Body of pancreas (tissue), 4 donors: Measurements from ENCODE around the gene SUSD5. TPM values are rescaled to one million over a fixed set of nuclear protein-coding genes. Genes with fewer than 3 reads are reported as not detected.

ENCODE experiments used
- ATAC-seq: fragments of 150-250 bp; one replicate; pipeline ENCODE4 v1.9.1; 2016
- DNase-seq, 4 donors: peaks; one replicate each; pipeline ENCODE4 v3.0.0-alpha.2; 2019
- H3K27ac ChIP-seq, 4 donors: fragments of 200-600 bp; sonication (generic); 1 replicate in 3 of 4; 2 replicates in 1 of 4; pipeline versions ENCODE4 v1.5.1 to v1.6.1; 2016 to 2019; ENCODE audit warnings: mild to moderate bottlenecking in 1 of 4, mixed read lengths in 1 of 4, moderate library complexity in 1 of 4
- H3K27me3 ChIP-seq, 2 donors: fragments of 200-600 bp; sonication (generic); one replicate each; pipeline ENCODE4 v1.6.0; 2016; ENCODE audit warnings: mild to moderate bottlenecking in 1 of 2
- H3K36me3 ChIP-seq, 2 donors: fragments of 200-600 bp; sonication (generic); replicated peaks in 1 of 2; 2 replicates each; pipeline ENCODE4 v1.5.1; 2016; ENCODE audit warnings: low read depth in 2 of 2; ENCODE audit not compliant: insufficient read depth in 1 of 2
- H3K4me1 ChIP-seq: fragments of 200-600 bp; sonication (generic); one replicate; pipeline ENCODE4 v1.6.0; 2016
- H3K4me3 ChIP-seq, 2 donors: fragments of 200-600 bp; sonication (generic); 1 replicate in 1 of 2; 2 replicates in 1 of 2; pipeline ENCODE4 v1.5.1; 2016 to 2019
- H3K9me3 ChIP-seq, 3 donors: fragments of 200-600 bp; sonication (generic); 1 replicate in 2 of 3; 2 replicates in 1 of 3; pipeline ENCODE4 v1.5.1; 2016
- CTCF ChIP-seq, 7 experiments: fragments of 450-650 bp in 4 of 7; fragments of 200-600 bp in 3 of 7; sonication (generic) in 3 of 7; IDR thresholded peaks; one replicate each; pipeline ENCODE4 v1.5.1; 2016 to 2019; ENCODE audit warnings: antibody characterized with exemption in 7 of 7
- POLR2A ChIP-seq, 3 donors: fragments of 450-650 bp; IDR thresholded peaks; one replicate each; pipeline ENCODE4 v1.6.1; 2016; ENCODE audit warnings: antibody characterized with exemption in 3 of 3, mild to moderate bottlenecking in 2 of 3
- WGBS, 2 donors: methylation state at CpG; one replicate each; pipeline ENCODE4 v1.1.5; 2017; 5-methylcytosine and 5-hydroxymethylcytosine counted together
- intact Hi-C: fragments of 100-400 bp; cut with DNase I; formaldehyde crosslinking; loops from one replicate; pipeline ENCODE4 v1.15.1; 2023
- total RNA-seq, 2 donors: library from RNA; depleted of rRNA; stranded (reverse); fragments of >200 nt; gene quantifications; one replicate each; pipeline ENCODE4 v1.1.0, GENCODE V29; 2016

Gene SUSD5
- total RNA-seq, 2 donors from 2014 or later, result 1.8 TPM; not detected in 1

- intact Hi-C loops, result loop anchor here (5.0 to 10.0 kb wide), 2 partner anchors 237 to 655 kb away; no protein-coding TSS in a partner anchor
- Histone ChIP-seq H3K4me1 (peaks cover 3% of the 10 kb centered on the region), H3K27me3 (no peaks in the 10 kb centered on the region), H3K27ac (no peak overlapping the region), H3K36me3 (peaks cover 0 to 14% of the 10 kb centered on the region in 2 donors), H3K9me3 (no peaks in the 10 kb centered on the region), H3K4me3 (no peak overlapping the region)
- WGBS, 2 donors, result 57 to 63% methylated on average over 2 of the region's 2 CpGs
- TF ChIP-seq CTCF (IDR thresholded peaks at IDR 0.05) (no peak), POLR2A (IDR thresholded peaks at IDR 0.05) (no peak)
- ATAC-seq (no peak), DNase-seq (no peak)
Measured at GRCh38 chr3:33130144-33130543, 88.5 kb downstream of the SUSD5 start.

- intact Hi-C loops, result no loop called here
- H3K27ac ChIP-seq, result no peak overlapping the region
- peaks cover 3% of the 10 kb centered on the region for H3K4me1 ChIP-seq
- no peak overlapping the region for H3K4me3 ChIP-seq
- DNase-seq (no peak), ATAC-seq (no peak)
- H3K36me3 ChIP-seq, result peaks cover 0 to 13% of the 10 kb centered on the region in 2 donors
- 30 to 75% methylated on average over 1 of the region's 1 CpG for WGBS, 2 donors
- H3K9me3 ChIP-seq, result no peaks in the 10 kb centered on the region
- no peaks in the 10 kb centered on the region for H3K27me3 ChIP-seq
- TF ChIP-seq POLR2A (IDR thresholded peaks at IDR 0.05) (no peak), CTCF (IDR thresholded peaks at IDR 0.05) (no peak)
Measured at GRCh38 chr3:33128706-33129105, 89.9 kb downstream of the SUSD5 start.

- no peak for ATAC-seq
- peaks cover 0 to 11% of the 10 kb centered on the region in 2 donors for H3K36me3 ChIP-seq
- H3K4me3 ChIP-seq, result no peak overlapping the region
- intact Hi-C loops, result no loop called here
- H3K9me3 ChIP-seq, result no peaks in the 10 kb centered on the region
- DNase-seq, result no peak
- no peaks in the 10 kb centered on the region for H3K27me3 ChIP-seq
- WGBS, 2 donors, result 88 to 92% methylated on average over 3 of the region's 3 CpGs
- TF ChIP-seq CTCF (IDR thresholded peaks at IDR 0.05) (no peak), POLR2A (IDR thresholded peaks at IDR 0.05) (no peak)
- H3K27ac ChIP-seq, result no peak overlapping the region
- no peaks in the 10 kb centered on the region for H3K4me1 ChIP-seq
Measured at GRCh38 chr3:33125840-33126239, 92.8 kb downstream of the SUSD5 start.

- ATAC-seq, result no peak
- Histone ChIP-seq H3K36me3 (peaks cover 0 to 10% of the 10 kb centered on the region in 2 donors), H3K27ac (no peak overlapping the region), H3K9me3 (no peaks in the 10 kb centered on the region), H3K4me3 (no peak overlapping the region), H3K4me1 (no peaks in the 10 kb centered on the region), H3K27me3 (no peaks in the 10 kb centered on the region)
- intact Hi-C loops, result no loop called here
- WGBS, 2 donors, result 0 to 44% methylated on average over 1 of the region's 1 CpG
- no peak for TF ChIP-seq POLR2A (IDR thresholded peaks at IDR 0.05)
- no peak for TF ChIP-seq CTCF (IDR thresholded peaks at IDR 0.05)
- no peak for DNase-seq
Measured at GRCh38 chr3:33124638-33125037, 94.0 kb downstream of the SUSD5 start.

GRCh38 chr3:33122991-33123390 lies 95.6 kb downstream of the SUSD5 start:
- peaks cover 0 to 10% of the 10 kb centered on the region in 2 donors for H3K36me3 ChIP-seq
- H3K9me3 ChIP-seq, result no peaks in the 10 kb centered on the region
- ATAC-seq (no peak), DNase-seq (no peak)
- TF ChIP-seq POLR2A (IDR thresholded peaks at IDR 0.05) (no peak), CTCF (IDR thresholded peaks at IDR 0.05) (no peak)
- no peaks in the 10 kb centered on the region for H3K27me3 ChIP-seq
- intact Hi-C loops, result no loop called here
- H3K4me3 ChIP-seq, result no peak overlapping the region
- no peaks in the 10 kb centered on the region for H3K4me1 ChIP-seq
- no peak overlapping the region for H3K27ac ChIP-seq
- WGBS, 2 donors, result 74 to 84% methylated on average over 5 of the region's 5 CpGs
